HG03045 (cell line): Measurements from ENCODE around the gene SLC35E2B.
"Not testable (repeated sequence)": the region's sequence is repeated elsewhere in the genome, so short reads cannot be mapped to it uniquely, and the experiment has no call there.

ENCODE experiments used
- ATAC-seq: cut with Tn5 transposase; IDR thresholded peaks from one replicate; pipeline ENCODE4 v1.9.1; 2021; ENCODE audit warnings: mild to moderate bottlenecking, moderate library complexity; ENCODE audit not compliant: unreplicated experiment

Gene SLC35E2B

DNA sequence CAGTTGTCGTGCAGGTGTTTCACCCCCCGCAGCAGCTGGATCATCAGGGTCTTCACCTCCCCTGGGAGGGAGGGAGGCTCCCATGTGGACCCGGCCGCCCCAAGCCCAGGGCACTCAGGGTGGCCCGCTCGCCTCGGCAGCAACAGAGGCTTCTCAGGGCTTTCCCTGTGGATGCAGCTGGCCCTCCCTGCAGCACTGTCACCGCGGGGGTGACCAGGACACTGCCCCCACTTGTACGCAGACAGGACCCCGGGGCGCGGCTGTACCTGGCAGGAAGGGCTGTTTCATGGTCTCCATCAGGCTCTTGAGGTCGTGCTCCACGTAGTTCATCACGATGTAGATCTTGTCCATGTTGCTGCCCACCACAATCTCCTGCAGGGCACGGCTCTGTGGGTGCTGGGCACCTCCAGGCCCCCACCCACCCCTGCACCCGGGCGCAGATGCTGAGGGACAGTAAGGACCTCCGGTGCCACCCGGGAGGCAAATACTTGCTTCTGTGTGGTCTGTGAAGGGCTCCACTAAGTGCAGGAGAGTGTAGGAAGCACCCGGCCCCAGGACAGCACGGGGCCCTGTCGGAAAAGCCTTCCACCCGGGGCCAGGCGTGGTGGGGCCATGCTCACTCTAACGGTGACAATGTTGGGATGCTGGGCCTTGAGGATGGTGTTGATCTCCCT lies 11.8 kb upstream of the SLC35E2B start:
- ATAC-seq = not testable (repeated sequence)

DNA sequence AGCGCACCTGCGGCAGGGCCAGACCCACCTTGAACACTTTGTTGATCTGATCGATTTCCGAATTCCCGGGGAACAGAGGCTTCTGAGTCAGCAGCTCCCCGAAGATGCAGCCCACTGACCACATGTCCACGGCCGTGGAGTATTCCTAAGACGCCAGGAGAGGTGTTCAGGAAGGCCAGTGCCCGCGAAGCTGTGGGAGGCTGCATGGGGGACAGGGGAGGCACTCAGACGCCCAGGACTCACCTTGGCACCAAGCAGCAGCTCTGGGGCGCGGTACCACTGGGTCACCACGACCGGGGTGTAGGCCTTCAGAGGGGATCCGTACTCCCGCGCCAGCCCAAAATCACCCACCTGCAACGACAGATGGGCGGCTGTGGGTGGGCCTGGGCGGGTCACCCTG lies 11.2 kb upstream of the SLC35E2B start:
- no peak for ATAC-seq

DNA sequence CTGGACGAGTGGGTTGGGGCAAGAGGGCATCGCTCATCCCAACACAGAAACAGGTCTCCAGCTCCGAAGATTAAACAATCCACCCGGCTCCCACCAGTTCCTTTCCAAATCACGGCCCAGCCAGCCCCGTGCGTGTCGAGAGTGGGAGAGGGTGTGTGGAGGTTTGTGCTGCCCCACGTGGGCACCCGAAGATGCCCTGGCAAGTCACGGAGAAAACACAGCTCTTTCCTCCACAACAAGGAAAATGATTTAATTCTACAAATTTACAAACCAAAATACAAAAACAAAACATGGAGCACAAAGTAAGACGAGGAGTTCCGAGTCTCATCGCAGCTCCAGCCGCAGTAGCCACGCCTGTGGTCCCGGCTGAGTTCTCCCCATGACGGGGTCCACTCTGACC lies 9.9 kb upstream of the SLC35E2B start:
- not testable (repeated sequence) for ATAC-seq

DNA sequence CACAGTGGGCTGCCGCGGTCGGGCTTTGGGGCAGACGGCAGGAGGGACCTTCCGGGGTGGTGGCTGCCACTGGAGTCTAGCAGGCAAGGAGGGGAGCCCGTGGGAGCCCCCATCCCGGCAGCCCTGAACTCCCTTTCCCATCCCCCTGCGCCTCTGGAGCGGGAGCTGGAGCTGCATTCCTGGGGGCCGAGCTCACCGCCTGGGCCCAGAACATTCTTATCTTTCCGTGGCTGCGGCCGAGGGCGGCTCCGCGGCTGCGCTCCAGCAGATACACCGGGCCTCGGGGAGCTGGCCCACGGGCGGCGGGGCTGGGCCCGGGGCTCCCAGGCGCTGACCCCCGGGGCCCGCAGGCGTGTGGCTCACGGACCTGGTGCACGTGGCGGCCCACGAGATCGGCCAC lies 8.0 kb upstream of the SLC35E2B start:
- ATAC-seq = not testable (repeated sequence)

DNA sequence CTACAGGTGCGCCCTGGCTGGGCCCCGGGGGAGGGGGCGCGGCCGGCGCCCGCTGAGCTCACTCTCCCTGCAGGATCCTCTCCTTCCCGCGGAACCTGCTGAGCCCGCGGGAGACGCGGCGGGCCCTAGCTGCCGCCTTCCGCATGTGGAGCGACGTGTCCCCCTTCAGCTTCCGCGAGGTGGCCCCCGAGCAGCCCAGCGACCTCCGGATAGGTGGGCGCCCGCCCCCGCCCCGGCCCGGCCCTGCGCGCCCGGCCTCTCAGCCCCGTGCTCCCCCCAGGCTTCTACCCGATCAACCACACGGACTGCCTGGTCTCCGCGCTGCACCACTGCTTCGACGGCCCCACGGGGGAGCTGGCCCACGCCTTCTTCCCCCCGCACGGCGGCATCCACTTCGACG lies 7.5 kb upstream of the SLC35E2B start:
- not testable (repeated sequence) for ATAC-seq

DNA sequence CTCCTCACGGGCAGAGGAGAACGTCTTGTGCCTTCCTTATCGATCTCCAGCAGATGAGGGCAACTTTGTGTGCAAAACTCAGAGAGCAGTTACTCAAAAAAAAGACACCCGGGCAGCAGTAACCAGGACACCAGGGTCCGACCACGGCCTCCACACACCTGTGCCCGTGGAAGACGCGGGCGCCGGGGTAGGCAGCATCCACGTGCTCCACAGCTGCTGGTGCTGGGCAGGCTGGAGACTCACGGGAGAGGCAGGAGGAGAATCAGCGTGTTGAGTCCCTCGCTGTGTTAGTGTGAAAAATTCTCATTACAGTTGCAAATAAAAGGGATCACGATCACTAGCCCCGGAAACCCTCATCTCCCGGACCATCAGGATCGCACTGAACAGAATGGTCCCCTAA lies 6.5 kb upstream of the SLC35E2B start:
- ATAC-seq = not testable (repeated sequence)

DNA sequence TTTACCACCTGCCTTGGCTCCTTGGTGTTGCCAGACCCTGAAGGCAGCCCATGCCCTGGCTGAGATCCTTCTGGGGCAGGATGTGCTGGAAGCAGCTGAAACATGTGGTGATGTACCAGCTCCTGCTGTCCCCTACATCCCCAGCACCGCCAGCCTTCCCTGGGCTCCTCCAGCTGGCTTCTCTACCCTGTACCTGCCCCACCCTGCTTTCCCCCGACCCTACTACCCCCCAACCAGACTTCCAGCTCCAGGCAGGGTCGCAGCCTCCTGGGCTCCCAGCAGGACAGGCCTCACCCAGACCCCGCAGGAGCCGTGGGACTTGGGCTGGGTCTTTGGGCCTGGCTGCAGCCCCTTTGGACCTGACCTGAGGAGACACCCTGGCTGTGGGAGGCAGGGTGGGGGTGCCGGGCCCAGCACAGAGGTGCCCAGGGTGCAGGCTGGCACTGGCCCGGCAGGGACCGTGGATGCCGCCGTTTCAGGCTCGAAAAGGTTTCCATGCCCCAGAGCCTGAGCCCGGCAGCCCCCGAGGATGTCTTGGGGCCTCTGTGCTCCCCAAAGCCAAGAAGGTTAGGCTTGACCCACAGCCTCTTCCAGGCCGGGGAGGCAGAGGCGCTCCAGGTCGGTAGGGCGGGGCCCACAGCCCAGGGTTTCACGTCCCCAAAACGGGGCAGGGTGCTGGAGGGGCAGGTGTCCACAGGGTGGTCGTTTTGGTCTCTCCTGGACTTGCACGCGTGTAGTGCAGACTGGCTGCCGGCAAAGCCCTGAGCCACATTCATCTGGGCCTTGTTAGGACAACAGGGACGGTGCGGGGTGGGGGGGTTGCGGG lies 5.0 kb upstream of the SLC35E2B start:
- ATAC-seq = not testable (repeated sequence)

DNA sequence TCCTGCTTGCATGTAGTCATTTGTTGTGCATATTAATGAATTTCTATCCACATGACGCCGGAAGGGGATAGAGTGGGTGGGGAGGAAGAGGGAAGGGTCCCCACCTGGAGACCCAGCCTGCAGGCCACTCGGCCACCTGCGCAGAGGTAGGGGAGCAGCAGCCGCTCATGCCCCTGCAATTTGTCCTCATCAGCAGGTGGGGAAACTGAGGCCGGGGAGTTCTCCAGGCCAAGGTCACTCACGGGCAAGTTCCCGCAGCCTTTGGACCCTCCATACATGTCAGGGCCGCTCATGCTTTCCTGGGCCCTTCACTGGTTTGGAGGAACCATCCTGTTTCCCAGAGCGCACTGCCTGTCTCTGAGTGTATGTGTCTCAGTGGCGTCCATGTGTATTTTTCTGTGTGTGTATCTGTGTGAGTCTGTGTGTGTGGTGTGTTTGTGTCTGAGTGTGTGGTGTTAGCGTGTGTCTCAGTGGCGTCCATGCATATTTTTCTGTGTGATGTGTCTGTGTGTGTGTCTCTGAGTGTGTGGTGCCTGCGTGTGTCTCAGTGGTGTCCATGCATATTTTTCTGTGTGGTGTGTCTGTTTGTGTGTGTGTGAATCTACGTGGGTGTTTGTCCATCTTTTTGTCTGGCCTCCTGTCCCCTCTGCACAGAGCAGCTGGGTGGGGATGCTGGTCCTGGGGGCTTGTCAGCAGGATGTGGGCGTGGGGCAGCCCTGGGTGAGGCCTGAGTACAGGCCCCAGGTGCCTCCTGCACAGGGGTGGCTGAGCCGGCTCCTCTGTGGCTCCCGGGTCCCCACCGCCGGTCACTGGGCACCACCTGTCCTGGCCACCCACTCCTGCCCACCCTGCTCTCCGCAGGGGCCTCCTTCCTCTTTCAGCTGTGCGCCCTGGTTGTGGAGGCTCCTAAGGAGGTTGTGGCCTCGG lies 4.1 kb upstream of the SLC35E2B start:
- ATAC-seq = not testable (repeated sequence)

DNA sequence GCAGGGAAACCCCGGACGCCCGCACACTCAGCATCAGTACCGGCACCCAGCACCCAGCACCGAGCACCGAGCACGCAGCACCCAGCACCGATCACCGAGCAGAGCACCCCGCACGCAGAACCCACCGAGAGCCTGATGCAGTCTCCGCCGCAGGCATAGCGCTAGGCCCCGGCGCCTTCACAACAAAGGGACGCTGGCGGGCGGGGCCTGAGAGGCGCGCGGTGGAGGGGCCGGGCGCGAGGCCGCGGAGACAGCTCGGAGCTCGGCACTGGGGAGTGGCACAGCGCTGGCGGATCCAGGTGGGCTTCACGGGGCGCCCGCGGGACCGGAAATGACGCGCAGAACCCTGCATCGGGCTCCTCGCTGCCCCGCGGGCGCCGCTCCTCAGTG lies 276 bp downstream of the SLC35E2B start:
- ATAC-seq = peak; percentile 47

DNA sequence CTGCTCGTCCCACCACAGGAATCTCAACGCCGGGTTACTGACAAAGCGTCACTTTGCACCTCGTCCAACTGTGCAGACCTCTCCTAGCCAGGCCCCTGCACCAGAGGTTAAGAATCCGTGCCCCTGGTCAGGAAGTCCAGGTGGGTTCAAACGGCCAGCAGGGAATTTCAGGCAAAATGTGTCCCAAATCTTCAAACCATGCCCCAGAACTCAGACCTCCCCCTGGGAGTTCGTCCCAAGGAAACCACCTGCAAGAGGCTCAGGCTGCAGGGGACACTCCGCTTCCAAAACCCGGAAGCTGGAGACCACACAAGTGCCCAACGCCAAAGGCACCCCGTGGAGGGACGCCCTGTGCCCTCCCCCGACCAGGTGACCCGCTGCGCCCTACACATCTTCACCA lies 1.2 kb downstream of the SLC35E2B start:
- ATAC-seq = not testable (repeated sequence)

DNA sequence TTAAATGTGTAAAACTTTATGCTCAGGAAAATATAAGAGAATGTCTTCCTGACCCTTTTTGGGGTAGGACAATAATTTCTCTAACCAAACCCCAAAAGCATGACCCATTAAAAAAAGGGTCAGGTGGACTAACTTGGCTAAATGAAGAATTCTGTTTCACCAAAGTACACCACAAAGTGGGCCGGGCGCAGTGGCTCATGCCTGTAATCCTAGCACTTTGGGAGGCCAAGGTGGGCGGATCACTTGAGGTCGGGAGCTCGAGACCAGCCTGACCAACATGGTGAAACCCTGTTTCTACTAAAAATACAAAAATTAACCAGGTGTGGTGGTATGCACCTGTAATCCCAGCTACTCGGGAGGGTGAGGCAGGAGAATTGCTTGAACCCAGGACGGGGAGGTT lies 3.1 kb downstream of the SLC35E2B start:
- ATAC-seq = not testable (repeated sequence)

DNA sequence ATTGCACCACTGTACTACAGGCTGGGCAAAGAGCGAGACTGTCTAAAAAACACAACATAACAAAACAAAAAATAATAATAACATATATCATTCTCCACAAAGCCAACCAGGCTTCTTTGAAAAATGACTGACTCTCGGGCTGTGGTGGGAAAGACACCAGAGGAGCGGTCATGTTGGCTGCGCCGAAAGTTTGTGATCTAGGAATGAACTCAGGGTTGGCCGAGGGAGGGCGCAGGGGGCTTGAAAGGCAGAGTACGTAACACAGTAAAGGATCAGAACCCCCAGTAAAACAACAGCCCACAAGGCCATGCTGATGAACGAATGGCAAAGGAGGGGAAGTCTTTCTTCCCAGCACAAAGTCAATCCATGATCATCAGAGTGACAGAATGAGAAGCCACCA lies 4.7 kb downstream of the SLC35E2B start:
- no peak for ATAC-seq

DNA sequence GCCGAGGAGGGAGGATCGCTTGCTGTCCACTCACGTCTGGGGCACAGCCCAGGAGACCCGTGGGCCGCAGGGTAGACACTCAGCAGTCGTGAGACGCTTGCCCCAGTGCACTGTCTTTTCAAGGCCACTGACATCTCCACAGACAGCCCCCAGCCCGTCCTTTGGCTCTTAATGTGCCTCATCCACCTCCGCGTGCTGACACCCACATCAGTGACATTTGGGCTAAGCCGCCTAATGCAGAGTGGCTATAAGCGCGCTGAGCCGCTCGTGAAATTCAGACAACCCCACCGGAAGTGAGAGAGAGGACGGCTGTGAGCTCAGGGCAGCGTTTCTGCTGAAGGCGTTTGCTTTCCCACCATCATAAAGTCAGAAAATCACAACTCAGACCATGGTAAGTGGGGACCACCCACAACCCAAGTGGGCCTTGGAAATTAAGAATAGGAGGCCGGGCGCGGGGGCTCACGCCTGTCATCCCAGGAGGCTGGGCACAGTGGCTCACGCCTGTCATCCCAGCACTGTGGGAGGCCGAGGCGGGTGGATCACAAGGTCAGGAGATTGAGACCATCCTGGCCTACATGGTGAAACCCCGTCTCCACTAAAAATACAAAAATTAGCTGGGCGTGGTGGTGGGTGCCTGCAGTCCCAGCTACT lies 8.4 kb downstream of the SLC35E2B start:
- ATAC-seq = no peak

DNA sequence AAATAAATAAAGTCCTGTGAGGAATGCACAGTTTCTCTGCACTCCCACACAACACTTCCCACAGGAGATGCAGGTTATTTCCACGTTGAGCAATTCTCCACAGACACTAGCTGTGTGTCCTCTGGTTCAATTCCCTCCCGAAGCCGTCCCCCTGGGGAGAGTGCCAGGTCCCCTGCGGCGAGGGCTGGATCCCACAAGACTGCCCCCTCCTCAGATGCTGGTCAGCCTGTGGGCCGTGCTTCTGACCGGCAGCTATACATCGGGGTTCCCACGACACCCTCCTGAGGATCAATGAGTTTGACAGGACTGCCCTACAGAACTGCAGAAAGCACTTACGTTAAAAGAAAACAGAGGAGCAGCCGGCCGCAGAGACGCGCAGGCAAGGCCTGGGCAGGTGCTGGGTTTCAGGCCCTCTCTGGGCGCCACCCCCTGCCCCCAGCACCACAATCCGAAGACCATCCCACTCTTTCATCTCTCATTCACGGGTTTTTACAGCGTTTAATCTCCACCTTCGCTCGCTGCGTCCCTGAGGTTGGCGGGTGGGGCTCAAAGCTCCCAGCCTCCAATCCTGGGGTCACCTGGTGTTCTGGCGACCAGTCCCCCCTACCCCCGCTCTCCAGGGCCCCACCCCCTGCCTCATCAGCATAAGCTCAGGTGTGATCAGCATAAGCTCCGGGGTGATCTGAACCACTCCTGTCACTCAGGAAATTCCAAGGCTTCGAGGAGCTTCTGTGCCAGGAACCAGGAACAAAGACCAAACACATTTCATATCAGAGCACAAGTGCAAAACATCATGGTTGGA lies 9.3 kb downstream of the SLC35E2B start:
- no peak for ATAC-seq

DNA sequence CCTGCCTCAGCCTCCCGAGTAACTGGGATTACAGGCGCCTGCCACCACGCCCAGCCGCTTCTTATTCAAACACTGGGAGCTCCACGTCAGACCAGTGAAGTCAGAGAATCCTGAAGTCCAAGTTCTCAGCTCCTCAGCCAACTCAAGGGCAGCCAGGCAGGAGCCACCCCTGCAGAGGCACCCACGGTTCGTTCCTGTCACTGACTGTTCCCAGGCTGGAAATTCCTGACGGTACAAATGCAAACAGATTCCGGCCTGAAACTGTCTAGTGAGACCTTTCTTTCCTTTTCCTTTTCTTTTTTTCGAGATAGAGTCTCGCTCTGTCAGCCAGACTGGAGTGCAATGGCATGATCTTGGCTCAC lies 11.7 kb downstream of the SLC35E2B start:
- ATAC-seq = no peak

DNA sequence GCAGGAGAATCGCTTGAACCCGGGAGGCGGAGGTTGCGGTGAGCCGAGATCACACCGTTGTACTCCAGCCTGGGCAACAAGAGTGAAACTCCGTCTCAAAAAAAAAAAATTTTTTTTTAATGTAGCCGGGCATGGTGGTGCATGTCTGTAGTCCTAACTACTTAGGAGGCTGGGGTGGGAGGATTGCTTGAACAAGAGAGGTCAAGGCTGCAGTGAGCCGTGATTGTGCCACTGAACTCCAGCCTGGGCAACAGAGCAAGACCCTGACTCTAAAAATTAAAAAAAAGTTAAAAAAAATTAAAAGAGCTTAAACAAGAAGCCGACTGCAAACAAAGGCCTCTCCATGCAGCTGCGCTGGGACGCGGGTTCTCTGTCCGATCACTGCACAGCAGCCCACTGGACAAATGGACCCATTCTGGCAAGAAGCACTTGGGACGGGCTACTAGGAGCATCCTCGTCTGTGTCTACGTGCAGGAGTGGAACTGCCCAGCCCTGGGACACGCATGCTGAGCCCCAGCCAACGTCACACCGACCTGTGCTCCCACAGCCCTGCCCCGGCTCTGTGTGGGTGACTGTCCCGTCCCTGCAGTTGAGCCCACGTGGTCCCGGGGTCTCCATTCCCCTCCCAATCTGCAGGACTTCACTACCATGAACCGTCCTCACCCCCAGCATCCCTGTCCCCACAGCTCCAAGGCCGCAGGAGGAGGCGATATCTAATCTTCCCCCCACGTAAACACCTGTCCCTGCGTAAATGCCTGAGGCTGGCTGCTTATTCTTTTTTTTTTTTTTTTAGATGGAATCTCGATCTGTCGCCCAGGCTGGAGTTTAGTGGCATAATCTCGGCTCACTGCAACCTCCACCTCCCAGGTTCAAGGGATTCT lies 12.3 kb downstream of the SLC35E2B start:
- no peak for ATAC-seq

DNA sequence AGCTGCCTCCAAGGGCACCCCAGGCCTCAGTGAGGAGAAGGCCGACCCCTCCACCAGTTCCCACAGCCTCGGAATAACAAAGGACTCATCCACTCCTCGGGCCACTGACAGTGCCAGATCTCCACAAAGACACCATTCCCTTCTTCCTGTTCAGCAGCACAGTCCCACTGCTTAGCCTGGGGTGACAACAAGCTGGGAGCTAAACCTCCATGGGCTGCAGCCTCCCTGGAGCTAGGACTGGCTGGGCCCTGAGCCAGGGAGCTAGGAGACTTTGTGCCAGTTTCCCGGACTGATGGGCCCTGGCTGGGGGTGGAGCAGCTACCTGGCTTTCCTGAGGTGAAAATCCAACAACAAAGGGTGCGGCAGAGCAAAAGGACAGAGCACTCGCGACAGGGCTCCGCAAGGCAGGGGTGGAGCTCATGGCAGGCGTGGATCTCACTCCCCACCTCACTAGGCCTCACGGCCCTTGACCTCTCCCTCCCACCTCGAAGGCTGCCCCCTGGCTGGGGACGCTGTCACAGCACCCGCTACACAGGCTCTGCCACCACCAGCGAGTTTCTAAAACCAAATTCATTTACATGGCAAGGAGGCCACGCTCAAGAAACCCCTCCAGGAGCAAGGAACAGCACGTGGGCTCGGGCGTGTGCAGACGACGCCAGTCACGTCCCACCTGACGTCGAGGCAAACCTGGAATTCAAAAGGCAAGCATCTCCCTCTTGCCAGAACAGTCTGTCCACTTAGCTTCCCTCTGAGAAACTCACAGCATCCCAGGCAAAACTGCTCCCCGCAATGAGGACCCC lies 13.8 kb downstream of the SLC35E2B start:
- ATAC-seq = no peak
